HCT116 (cell line): Measurements from ENCODE around the gene QSOX1.

Experiments
- CTCF ChIP-seq, 3 experiments: fragments of 200-600 bp in 1 of 3; sonication (generic) in 1 of 3; IDR thresholded peaks in 2 of 3; conservative IDR thresholded peaks in 1 of 3; 2 replicates each; pipeline ENCODE4 v1.5.1; 2012 to 2017; ENCODE audit warnings: low read depth in 2 of 3, low read length in 2 of 3, antibody characterized with exemption in 1 of 3, borderline replicate concordance in 1 of 3, control low read depth in 1 of 3, mild to moderate bottlenecking in 1 of 3, mixed read lengths in 1 of 3, mixed run types in 1 of 3, moderate library complexity in 1 of 3; ENCODE audit not compliant: insufficient read depth in 1 of 3
- EZH2 ChIP-seq: fragments of 200-600 bp; sonication (generic); IDR thresholded peaks from 2 replicates; pipeline ENCODE4 v1.6.1; 2017; ENCODE audit warnings: antibody characterized with exemption, mixed run types
- EZH2phosphoT487 ChIP-seq: fragments of 200-600 bp; IDR thresholded peaks from 2 replicates; pipeline ENCODE4 v1.6.1; 2018; ENCODE audit warnings: antibody characterized with exemption, borderline replicate concordance
- FOSL1 ChIP-seq: IDR thresholded peaks from 2 replicates; pipeline ENCODE4 v1.6.1; 2012; ENCODE audit warnings: low read depth
- POLR2A ChIP-seq: IDR thresholded peaks from 2 replicates; pipeline ENCODE4 v1.7.0; 2011; ENCODE audit warnings: borderline replicate concordance; ENCODE audit not compliant: insufficient read depth, insufficient read length; ENCODE audit errors: extremely low read depth
- ZFX ChIP-seq: fragments of 450-650 bp; IDR thresholded peaks from 2 replicates; pipeline ENCODE4 v1.6.1; 2017
- TF ChIP-seq, protein P1 (sequence below): IDR thresholded peaks from 2 replicates; pipeline ENCODE4 v1.6.1; 2012

DNA sequence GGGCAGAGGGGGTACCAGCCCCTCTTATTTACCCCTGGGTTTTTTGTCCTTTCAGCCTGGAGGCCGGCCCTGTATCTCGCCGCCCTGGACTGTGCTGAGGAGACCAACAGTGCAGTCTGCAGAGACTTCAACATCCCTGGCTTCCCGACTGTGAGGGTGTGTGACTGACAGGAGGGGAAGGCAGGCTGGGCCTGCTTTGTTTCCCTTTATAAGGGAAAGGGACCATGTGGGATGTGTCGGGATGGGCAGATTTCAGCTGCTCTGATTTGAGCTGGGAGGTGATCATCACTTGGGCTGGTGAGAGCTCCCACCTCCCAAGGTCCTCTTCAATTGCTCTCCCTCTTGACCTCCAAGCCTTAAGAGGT, 11.7 kb downstream of the QSOX1 start:
- TF ChIP-seq FOSL1 (no peak), EZH2phosphoT487 (no peak), CTCF (IDR thresholded peaks at IDR 0.05 in 2 of 3, conservative IDR thresholded peaks at IDR 0.05 in 1 of 3; ENCODE audit: borderline replicate concordance in 1 of 3, insufficient read depth in 1 of 3, low read depth in 2 of 3, low read length in 2 of 3) (no peak), POLR2A (no peak), ZFX (no peak), EZH2 (no peak)
- TF ChIP-seq, protein P1, sequence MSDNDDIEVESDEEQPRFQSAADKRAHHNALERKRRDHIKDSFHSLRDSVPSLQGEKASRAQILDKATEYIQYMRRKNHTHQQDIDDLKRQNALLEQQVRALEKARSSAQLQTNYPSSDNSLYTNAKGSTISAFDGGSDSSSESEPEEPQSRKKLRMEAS, result no peak
